ENCODE data around the gene HSPA9.

- TF ChIP-seq POLR2AphosphoS5 (IDR thresholded peaks at IDR 0.05), result no peak
- TF ChIP-seq CTCF (IDR thresholded peaks at IDR 0.05), result no peak
- no peak for TF ChIP-seq POLR2A (IDR thresholded peaks at IDR 0.05)
- TF ChIP-seq EP300 (IDR thresholded peaks at IDR 0.05), result no peak
These were observed 2.3 kb upstream of the HSPA9 start for GRCh38 chr5:138577452-138577851.
